K562 (cell line): Measurements from ENCODE around the gene SENP7.

ENCODE experiments used
- CTCF ChIP-seq, 3 experiments: IDR thresholded peaks in 2 of 3; conservative IDR thresholded peaks in 1 of 3; 2 replicates each; pipeline ENCODE4 v1.5.1; 2011 to 2012; ENCODE audit warnings: low read length in 3 of 3, mild to moderate bottlenecking in 3 of 3, control low read depth in 2 of 3, improper control_type of control experiment in 1 of 3, inconsistent platforms in 1 of 3, low read depth in 1 of 3, mixed read lengths in 1 of 3, moderate library complexity in 1 of 3; ENCODE audit not compliant: insufficient read depth in 2 of 3
- ZNF384 ChIP-seq: IDR thresholded peaks from 2 replicates; pipeline ENCODE4 v1.6.1; 2012; ENCODE audit warnings: low read depth, low read length, improper control_type of control experiment
- ZNF717 ChIP-seq: fragments of 250-450 bp; sonication (Bioruptor Pico); IDR thresholded peaks from 2 replicates; pipeline ENCODE4 v1.5.0; 2021

- TF ChIP-seq ZNF717 (CRISPR knock-in tag): no peak
- no peak for TF ChIP-seq CTCF (IDR thresholded peaks at IDR 0.05 in 2 of 3, conservative IDR thresholded peaks at IDR 0.05 in 1 of 3; ENCODE audit: insufficient read depth in 2 of 3, low read depth in 1 of 3, low read length in 3 of 3)
- no peak for TF ChIP-seq ZNF384
Measured at GRCh38 chr3:101531473-101532086, 18.6 kb upstream of the SENP7 start.
